VCaP (cell line): Measurements from ENCODE around the gene DNAJC6.
"Not testable (repeated sequence)": the region's sequence is repeated elsewhere in the genome, so short reads cannot be mapped to it uniquely, and the experiment has no call there.

Experiments
- H3K27ac ChIP-seq: fragments of 450-650 bp; 2 replicates; pipeline ENCODE4 v1.5.1; 2017
- TF ChIP-seq, protein P1 (sequence below): fragments of 450-650 bp; conservative IDR thresholded peaks from 2 replicates; pipeline ENCODE4 v1.5.1; 2017; ENCODE audit warnings: mild to moderate bottlenecking, moderate library complexity

DNAJC6 gene

DNA sequence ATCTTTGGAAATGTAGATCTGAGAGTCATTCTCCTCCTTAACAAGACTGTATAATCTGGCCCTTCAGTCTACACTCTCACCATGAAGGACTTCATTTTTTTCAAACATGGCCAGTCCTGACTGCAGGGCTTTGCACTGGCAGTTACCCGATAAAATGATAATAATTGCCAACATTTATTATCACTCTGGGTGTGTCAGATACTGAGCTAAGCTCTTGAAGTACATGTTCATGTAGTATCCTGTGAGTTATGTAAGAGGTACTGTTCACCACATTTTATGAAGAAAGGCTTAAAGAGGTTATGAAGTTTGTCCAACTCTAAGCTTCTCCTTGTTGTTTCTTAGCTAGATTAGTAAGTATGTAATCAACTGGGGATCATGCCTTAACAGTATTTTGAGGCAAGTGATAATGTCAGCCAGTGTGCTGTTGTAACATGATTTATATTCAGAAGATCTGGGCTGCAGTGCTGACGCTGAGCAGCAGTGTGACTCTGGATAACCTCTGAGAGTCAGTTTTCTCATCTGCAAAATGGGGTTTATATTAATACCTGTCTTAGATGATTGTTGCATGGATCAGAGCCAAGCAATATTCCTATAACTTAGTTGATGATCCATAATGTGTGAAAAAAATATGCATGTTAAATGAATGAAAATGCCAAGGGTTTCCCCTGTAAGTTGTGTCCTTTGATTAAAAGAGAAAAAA lies 69.1 kb downstream of the DNAJC6 start:
- TF ChIP-seq, protein P1, sequence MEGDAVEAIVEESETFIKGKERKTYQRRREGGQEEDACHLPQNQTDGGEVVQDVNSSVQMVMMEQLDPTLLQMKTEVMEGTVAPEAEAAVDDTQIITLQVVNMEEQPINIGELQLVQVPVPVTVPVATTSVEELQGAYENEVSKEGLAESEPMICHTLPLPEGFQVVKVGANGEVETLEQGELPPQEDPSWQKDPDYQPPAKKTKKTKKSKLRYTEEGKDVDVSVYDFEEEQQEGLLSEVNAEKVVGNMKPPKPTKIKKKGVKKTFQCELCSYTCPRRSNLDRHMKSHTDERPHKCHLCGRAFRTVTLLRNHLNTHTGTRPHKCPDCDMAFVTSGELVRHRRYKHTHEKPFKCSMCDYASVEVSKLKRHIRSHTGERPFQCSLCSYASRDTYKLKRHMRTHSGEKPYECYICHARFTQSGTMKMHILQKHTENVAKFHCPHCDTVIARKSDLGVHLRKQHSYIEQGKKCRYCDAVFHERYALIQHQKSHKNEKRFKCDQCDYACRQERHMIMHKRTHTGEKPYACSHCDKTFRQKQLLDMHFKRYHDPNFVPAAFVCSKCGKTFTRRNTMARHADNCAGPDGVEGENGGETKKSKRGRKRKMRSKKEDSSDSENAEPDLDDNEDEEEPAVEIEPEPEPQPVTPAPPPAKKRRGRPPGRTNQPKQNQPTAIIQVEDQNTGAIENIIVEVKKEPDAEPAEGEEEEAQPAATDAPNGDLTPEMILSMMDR: no peak
- no peak overlapping the region for H3K27ac ChIP-seq

DNA sequence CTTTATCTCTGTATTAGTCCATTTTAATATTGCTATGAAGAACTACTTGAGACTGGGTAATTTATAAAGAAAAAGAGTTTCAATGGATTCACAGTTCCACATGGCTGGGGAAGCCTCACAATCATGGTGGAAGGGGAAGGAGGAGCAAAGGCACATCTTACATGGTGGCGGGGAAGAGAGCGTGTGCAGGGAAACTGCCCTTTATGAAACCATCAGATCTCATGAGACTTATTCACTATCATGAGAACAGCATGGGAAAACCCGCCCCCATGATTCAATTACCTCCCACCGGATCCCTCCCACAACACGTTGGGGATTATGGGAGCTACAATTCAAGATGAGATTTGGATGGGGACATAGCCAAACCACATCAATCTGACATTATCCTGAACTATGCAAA lies 75.1 kb downstream of the DNAJC6 start:
- H3K27ac ChIP-seq: not testable (repeated sequence)

DNA sequence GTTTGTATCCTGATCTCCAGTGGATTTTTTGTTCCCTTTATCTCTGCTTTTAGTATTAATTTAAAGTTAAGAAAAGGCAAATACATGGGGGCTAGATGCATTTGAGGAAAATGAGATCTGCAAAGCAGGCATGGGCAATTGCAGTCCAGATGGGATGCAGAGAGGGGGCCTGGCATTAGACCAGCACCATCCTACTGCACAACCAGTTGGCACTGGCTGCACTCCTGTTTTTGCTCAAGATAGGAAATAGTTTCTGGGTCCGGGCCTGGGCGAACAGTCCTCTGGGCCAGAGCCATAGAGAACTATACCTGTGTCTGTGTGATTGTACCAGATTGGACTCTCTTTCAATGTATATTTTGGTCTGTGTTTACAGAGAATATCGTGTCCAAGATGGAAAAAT lies 77.1 kb downstream of the DNAJC6 start:
- no peak overlapping the region for H3K27ac ChIP-seq
- TF ChIP-seq, protein P1: no peak

DNA sequence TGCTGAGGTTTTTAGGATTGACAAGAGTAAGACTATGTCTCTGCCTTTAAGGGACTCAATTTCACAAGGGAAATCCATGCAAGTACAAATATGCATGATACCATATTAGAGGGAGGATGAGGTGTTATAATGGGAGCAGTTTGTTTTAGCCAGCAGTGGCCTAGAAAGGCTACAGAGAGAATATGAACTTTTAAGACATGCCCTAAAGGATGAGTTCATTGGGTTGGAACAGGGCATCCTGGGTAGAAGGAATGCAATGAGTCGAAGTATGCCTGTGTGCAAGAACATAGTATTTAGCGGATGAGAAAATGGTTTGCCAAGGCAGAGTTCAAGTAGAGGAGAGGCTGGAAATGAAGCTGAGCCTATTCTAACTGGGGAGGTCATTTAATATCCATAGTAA lies 78.5 kb downstream of the DNAJC6 start:
- no peak overlapping the region for H3K27ac ChIP-seq
- TF ChIP-seq, protein P1: no peak

DNA sequence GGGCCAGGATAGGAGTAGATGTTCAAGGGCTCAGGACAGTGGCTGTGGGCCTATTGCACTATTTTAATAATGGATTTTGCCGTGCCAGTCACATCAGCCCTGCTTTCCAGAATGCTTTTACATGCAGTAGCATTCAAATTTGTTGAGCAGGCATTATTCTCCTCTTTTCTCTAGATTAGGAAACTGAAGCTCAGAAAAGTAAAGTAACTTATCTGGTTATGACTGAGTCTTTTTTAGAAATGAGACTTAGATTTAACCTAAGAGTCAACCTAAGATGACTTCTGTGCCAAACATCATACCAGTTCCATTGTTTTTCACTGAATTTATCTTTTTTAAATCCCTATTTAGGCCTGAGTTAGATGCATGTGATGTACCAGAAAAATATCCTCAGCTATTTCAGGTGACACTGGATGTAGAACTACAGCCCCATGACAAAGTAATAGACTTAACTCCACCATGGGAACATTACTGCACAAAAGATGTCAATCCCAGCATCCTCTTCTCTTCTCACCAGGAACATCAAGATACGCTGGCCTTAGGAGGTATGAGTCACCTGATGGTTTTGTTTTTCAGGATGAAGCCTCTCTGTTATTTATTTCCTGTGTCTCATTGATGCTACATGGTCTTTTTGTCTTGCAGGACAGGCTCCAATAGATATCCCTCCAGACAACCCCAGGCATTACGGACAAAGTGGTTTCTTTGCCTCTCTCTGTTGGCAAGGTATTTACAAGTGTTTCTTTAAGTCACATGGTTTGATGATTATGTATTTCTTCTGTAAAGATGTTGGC lies 79.8 kb downstream of the DNAJC6 start:
- TF ChIP-seq, protein P1: no peak

DNA sequence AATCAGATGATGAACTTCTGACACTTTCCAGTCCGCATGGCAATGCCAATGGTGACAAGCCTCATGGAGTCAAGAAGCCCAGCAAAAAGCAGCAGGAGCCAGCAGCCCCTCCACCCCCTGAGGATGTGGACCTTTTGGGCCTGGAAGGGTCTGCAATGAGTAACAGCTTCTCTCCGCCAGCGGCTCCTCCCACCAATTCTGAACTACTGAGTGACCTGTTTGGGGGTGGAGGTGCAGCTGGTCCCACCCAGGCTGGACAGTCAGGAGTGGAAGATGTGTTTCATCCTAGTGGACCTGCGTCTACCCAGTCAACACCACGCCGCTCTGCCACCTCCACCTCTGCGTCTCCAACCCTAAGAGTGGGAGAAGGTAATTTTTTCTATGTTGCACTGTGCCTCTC lies 83.2 kb downstream of the DNAJC6 start:
- H3K27ac ChIP-seq: no peak overlapping the region
- TF ChIP-seq, protein P1: no peak

More for the DNA sequence above, 79.8 kb downstream of the DNAJC6 start:
- H3K27ac ChIP-seq: no peak overlapping the region

DNA sequence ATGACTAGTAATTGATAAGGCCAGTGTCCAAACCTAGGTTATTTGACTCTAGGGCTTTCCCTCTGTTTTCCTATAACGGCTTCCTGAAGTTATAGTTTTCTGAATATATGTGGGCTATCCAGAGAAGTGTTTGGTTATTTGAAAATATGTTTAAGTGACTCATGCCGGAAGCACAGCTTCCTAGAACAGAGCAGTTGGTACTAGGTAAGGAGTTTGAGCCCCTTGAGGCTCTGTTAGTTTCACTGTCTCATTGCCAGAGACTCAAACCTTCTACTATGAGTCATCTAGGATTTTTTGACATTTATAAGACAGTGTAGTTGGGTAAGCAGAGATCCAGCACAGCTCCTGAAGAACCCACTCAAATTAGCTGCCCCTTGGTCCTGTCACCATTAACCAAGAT lies 84.0 kb downstream of the DNAJC6 start:
- H3K27ac ChIP-seq: no peak overlapping the region
- TF ChIP-seq, protein P1: no peak

DNA sequence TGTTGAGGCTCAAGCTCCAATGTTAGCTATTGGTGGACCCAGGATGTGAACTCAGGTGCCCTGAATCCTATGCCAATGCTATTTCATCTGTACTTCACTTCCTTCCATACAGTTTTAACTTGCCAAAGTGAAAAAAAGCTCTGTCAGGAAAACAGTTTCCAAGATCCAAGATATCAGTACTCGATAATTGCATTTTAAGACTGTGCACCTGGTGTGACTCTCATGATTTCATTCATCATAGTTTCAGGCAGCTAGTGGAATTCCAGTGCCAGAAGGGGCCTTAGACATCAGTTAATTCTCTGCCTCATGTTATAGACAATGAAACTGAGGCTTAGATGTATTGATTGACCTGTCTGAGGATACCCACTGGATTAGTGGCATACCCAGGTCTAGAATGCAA lies 84.6 kb downstream of the DNAJC6 start:
- TF ChIP-seq, protein P1: no peak
- H3K27ac ChIP-seq: no peak overlapping the region
